Measurements from ENCODE around the gene FCHSD2. TPM values are rescaled to one million over a fixed set of nuclear protein-coding genes. Genes with fewer than 3 reads are reported as not detected.

The FCHSD2 gene
- total and polyA plus RNA-seq, 2 of the 13 experiments (the other 11 are each of a cell fraction or from before 2014, with no cell fraction given), result 20.5 to 24.8 TPM

- H4K20me1 ChIP-seq (ENCODE audit: insufficient read depth, low read length), result no peaks in the 10 kb centered on the region
- no peak overlapping the region for H3K27ac ChIP-seq (ENCODE audit: extremely low read length, insufficient read depth, low read length)
- no peak overlapping the region for H3K9ac ChIP-seq (ENCODE audit: insufficient read depth, low read depth, low read length)
- intact Hi-C loops (cut with micrococcal nuclease; ENCODE audit: unreplicated experiment) (no loop called here), in situ Hi-C loops (cut with HindIII; ENCODE audit: extremely low pct_ligation_motif_present, low pct_unique_long_range_greater_than_20kb) (loop anchor here (5.0 kb wide), 1 partner anchor 348 kb away; no protein-coding TSS in a partner anchor)
- no peak overlapping the region for H3K4me2 ChIP-seq (ENCODE audit: low read depth, low read length)
- H3K4me3 ChIP-seq (replicated peaks in 1 of 3; ENCODE audit: insufficient read depth in 1 of 3, low read depth in 2 of 3, low read length in 3 of 3), result no peak overlapping the region
- H3K27me3 ChIP-seq (ENCODE audit: control insufficient read depth in 1 of 2, insufficient read depth in 2 of 2, low read length in 2 of 2), result no peaks in the 10 kb centered on the region
- H3K79me2 ChIP-seq (ENCODE audit: insufficient read depth, low read length), result no peaks in the 10 kb centered on the region
- TF ChIP-seq NONO (IDR thresholded peaks at IDR 0.05) (no peak), NONO (CRISPR knock-in tag; conservative IDR thresholded peaks at IDR 0.05) (0 out of 2 replicates have a peak, but pooled peaks have one; percentile 43), RBM22 (optimal IDR thresholded peaks at IDR 0.05; ENCODE audit: low read length) (peak; percentile 8), ZNF33B (CRISPR knock-in tag; IDR thresholded peaks at IDR 0.05) (no peak), FUBP1 (CRISPR knock-in tag; IDR thresholded peaks at IDR 0.05; ENCODE audit: borderline replicate concordance) (no peak), AGO2 (optimal IDR thresholded peaks at IDR 0.05; ENCODE audit: low read depth, low read length) (peak; percentile 82)
- WGBS (ENCODE audit: low lambda C conversion rate), result 98% methylated on average over 13 of the region's 13 CpGs
- H3K36me3 ChIP-seq (replicated peaks in 1 of 2; ENCODE audit: control insufficient read depth in 1 of 2, insufficient read depth in 2 of 2, low read length in 2 of 2), result peaks cover 0 to 5% of the 10 kb centered on the region in 2 experiments; a peak in 2 of 5 replicates
- no peak for ATAC-seq
- POLR2A ChIA-PET, result interaction anchor here (0.9 to 1.4 kb wide), 3 partner anchors 14 to 35 kb away, joined by 3 read pairs; partner anchors contain the start of gene STARD10
- H2AFZ ChIP-seq (ENCODE audit: low read length), result no peak overlapping the region
- no peaks in the 10 kb centered on the region for H3K9me3 ChIP-seq (ENCODE audit: low read length)
- FAIRE-seq, result no peak
- H3K4me1 ChIP-seq (ENCODE audit: insufficient read depth, low read length), result peaks cover 24% of the 10 kb centered on the region
- BruUV-seq (replicated peaks), result no TSS peak
- CTCF ChIA-PET (ENCODE audit: low intra/inter-chr PET ratio, low total read pairs), result no interaction called here
- DNase-seq (ENCODE audit: low spot score), result no peak
These were observed 312.9 kb downstream of the FCHSD2 start for GRCh38 chr11:72829178-72829577.

GRCh38 chr11:72828692-72829101 lies 313.4 kb downstream of the FCHSD2 start:
- Histone ChIP-seq H3K4me1 (ENCODE audit: insufficient read depth, low read length) (peaks cover 24% of the 10 kb centered on the region), H3K27ac (ENCODE audit: extremely low read length, insufficient read depth, low read length) (no peak overlapping the region), H3K9ac (ENCODE audit: insufficient read depth, low read depth, low read length) (no peak overlapping the region), H3K79me2 (ENCODE audit: insufficient read depth, low read length) (no peaks in the 10 kb centered on the region), H3K4me2 (ENCODE audit: low read depth, low read length) (no peak overlapping the region), H3K27me3 (ENCODE audit: control insufficient read depth in 1 of 2, insufficient read depth in 2 of 2, low read length in 2 of 2) (no peaks in the 10 kb centered on the region), H4K20me1 (ENCODE audit: insufficient read depth, low read length) (no peaks in the 10 kb centered on the region), H3K36me3 (replicated peaks in 1 of 2; ENCODE audit: control insufficient read depth in 1 of 2, insufficient read depth in 2 of 2, low read length in 2 of 2) (peaks cover 0 to 5% of the 10 kb centered on the region in 2 experiments; a peak in 2 of 5 replicates), H2AFZ (ENCODE audit: low read length) (no peak overlapping the region), H3K9me3 (ENCODE audit: low read length) (no peaks in the 10 kb centered on the region), H3K4me3 (replicated peaks in 1 of 3; ENCODE audit: insufficient read depth in 1 of 3, low read depth in 2 of 3, low read length in 3 of 3) (no peak overlapping the region)
- DNase-seq (ENCODE audit: low spot score) (no peak), ATAC-seq (peak; percentile 3; the same call in 2 of the 3 replicates), FAIRE-seq (no peak)
- CTCF ChIA-PET (ENCODE audit: low intra/inter-chr PET ratio, low total read pairs), result no interaction called here
- intact Hi-C loops (cut with micrococcal nuclease; ENCODE audit: unreplicated experiment) (no loop called here), in situ Hi-C loops (cut with HindIII; ENCODE audit: extremely low pct_ligation_motif_present, low pct_unique_long_range_greater_than_20kb) (loop anchor here (5.0 kb wide), 1 partner anchor 349 kb away; no protein-coding TSS in a partner anchor)
- BruUV-seq (replicated peaks), result no TSS peak
- 83% methylated on average over 1 of the region's 7 CpGs for WGBS (ENCODE audit: low lambda C conversion rate)
- POLR2A ChIA-PET, result interaction anchor here (0.9 to 1.4 kb wide), 3 partner anchors 13 to 35 kb away, joined by 3 read pairs; partner anchors contain the start of gene STARD10
- 0 out of 2 replicates have a peak, but pooled peaks have one; percentile 31 for TF ChIP-seq GTF3A (CRISPR knock-in tag; conservative IDR thresholded peaks at IDR 0.05)
- 0 out of 2 replicates have a peak, but pooled peaks have one; percentile 46 for TF ChIP-seq ZNF543 (CRISPR knock-in tag; IDR thresholded peaks at IDR 0.05)
- no peak for TF ChIP-seq TOE1 (CRISPR knock-in tag; IDR thresholded peaks at IDR 0.05)
- peak; percentile 17; the same call in 1 of the 2 replicates for TF ChIP-seq ZFP91 (CRISPR knock-in tag; IDR thresholded peaks at IDR 0.05; ENCODE audit: borderline replicate concordance)
- no peak for TF ChIP-seq ZBTB46 (CRISPR knock-in tag; IDR thresholded peaks at IDR 0.05; ENCODE audit: borderline replicate concordance)
- no peak for TF ChIP-seq ZNF878 (CRISPR knock-in tag; IDR thresholded peaks at IDR 0.05)
- no peak for TF ChIP-seq CBX5 (CRISPR knock-in tag; IDR thresholded peaks at IDR 0.05; ENCODE audit: borderline replicate concordance)
